ENCODE data around the gene MZT2A. TPM values are rescaled to one million over a fixed set of nuclear protein-coding genes. Genes with fewer than 3 reads are reported as not detected.

Gene MZT2A, protein sequence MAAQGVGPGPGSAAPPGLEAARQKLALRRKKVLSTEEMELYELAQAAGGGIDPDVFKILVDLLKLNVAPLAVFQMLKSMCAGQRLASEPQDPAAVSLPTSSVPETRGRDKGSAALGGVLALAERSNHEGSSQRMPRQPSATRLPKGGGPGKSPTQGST
- total RNA-seq = 75.2 and 92.0 TPM in 2 replicates

DNA sequence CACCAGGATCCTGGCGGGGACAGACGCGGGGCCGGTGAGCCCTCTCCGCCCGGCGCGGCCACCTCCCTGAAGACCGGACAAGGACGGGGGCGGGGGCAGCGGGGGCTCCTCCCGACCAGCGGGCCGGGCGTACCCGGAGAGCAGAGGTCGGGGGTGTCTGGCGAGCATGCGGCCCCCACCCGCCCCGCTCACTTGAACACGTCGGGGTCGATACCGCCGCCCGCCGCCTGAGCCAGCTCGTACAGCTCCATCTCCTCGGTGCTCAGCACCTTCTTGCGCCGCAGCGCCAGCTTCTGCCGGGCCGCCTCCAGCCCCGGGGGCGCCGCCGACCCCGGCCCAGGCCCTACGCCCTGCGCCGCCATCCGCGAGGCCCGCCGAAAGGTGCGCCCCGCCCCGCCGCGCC is at the start of gene MZT2A:
Gene MZT2A, minus strand, starts transcription at position 383 of the 403 bp plus-strand sequence. Its CDS starts 21 bp downstream, at position 362.

DNA sequence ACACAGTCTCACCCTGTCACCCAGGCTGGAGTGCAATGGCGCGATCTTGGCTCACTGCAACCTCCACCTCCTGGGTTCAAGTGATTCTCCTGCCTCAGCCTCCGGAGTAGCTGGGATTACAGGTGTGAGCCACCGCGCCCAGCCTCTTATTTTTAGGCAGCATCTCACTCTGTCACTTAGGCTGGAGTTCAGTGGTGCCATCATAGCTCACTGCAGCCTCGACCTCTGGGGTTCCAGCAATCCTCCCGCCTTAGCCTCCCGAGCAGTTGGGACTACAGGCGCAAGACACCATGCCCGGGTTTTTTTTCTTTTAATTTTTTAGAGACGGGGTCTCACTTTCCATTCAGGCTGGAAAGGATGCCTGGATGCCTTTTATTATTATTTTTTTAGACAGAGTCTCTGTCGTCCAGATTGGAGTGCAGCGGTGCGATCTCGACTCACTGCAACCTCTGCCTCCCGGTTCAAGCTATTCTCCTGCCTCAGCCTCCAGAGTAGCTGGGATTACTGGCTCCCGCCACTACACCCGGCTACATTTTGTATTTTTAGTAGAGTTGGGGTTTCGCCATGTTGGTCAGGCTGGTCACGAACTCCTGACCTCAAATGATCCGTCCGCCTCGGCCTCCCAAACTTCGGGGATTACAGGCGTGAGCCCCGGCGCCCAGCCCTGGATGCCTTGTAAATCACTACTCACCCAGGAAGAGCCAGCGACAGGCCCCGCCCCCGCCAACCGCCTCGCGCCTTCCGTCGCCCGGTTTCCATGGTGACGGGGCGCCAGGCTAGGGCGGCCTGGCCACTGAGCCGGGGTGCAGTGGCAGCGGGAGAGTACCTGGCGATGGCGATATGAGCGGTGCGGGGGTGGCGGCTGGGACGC is 35.2 kb upstream of the MZT2A start, which contains the start of gene CCDC74A:
Gene CCDC74A, plus strand, starts transcription at position 758 of the 871 bp plus-strand sequence. Its CDS starts 83 bp downstream, at position 841.

GRCh38 chr2:131475831-131476230 is 16.4 kb downstream of the MZT2A start, which contains the start of gene TUBA3D:
TSS of gene TUBA3D (plus strand) at chr2:131476119. CDS start at chr2:131476200, 81 bp downstream.

Other genes starting within 250 kb of the MZT2A start
- under 0.01 TPM in 2 replicates for gene RAB6D, start 128.2 kb downstream of the MZT2A start, total RNA-seq
- gene TUBA3D, start 16.3 kb downstream of the MZT2A start, total RNA-seq = not detected in 2 replicates
- 7.9 and 9.3 TPM in 2 replicates for gene CCDC74A, start 35.5 kb upstream of the MZT2A start, total RNA-seq

Measured in bronchial smooth muscle cell (primary cell).